NCI-H82 (cell line): ENCODE results near the gene CSF1.
"Not testable (repeated sequence)": the region's sequence is repeated elsewhere in the genome, so short reads cannot be mapped to it uniquely, and the experiment has no call there.

Experiments used
- DNase-seq: peaks from one replicate; lab custom pipeline; 2025; lab: John Stamatoyannopoulos, UW

CSF1 gene

GRCh38 chr1:109937738-109938137, 27.1 kb downstream of the CSF1 start:
- DNase-seq: no peak

DNA sequence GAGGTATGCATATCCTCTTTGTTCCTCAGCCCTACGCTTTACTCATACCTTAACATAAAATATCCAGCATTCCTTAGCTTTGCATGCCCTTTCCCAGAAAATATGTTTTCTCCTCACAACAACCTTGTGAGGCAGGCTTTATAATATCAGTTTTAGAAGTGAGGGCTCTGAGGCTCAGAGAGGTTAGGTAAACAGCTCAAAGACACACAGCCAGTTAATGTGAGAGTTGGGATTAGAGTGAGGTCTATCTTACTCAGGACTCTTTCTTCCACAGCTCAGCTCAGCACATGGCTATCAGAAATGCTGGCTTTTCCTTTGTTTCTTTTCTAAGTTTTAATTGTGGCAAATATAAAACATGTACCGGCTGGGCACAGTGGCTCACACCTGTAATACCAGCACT, 27.9 kb downstream of the CSF1 start:
- DNase-seq: no peak

DNA sequence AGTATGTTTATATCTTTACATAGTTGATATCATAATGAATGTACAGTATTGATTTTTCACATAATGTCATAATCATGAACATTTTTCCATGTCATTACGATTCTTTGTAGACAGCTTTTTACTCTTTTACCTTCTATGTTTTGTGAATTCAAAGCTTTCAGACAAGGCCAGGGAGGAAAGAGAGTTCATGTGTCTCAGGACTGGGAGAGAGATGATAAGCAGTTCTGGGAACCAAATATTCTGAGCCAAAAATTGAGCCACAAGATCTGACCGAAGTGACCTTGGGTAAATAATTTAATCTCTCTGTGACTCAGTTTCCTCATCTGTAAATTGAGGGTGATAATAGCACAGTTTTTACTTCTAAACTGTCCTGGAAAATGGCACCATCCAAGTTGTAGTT, 31.8 kb downstream of the CSF1 start:
- no peak for DNase-seq

DNA sequence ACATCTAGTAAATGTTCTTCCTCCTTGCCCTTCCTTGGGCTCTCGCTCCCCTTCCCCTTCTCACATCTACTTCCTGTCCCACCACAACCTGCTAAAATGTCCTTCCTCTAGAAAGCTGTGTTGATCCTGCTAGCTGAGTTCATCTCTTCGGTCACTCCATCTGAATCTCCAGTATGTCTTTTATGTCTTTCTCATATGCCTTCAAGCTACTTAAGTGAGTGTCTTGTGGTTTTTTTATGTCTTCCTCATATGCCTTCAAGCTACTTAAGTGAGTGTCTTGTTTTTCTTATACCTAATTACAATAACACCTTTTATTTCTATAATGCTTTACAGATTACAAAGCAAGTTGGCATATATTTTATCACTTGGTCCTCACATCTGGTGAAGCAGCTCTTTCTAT, 33.9 kb downstream of the CSF1 start:
- no peak for DNase-seq

- no peak for DNase-seq
Measured at GRCh38 chr1:109946511-109946910, 35.9 kb downstream of the CSF1 start.

DNA sequence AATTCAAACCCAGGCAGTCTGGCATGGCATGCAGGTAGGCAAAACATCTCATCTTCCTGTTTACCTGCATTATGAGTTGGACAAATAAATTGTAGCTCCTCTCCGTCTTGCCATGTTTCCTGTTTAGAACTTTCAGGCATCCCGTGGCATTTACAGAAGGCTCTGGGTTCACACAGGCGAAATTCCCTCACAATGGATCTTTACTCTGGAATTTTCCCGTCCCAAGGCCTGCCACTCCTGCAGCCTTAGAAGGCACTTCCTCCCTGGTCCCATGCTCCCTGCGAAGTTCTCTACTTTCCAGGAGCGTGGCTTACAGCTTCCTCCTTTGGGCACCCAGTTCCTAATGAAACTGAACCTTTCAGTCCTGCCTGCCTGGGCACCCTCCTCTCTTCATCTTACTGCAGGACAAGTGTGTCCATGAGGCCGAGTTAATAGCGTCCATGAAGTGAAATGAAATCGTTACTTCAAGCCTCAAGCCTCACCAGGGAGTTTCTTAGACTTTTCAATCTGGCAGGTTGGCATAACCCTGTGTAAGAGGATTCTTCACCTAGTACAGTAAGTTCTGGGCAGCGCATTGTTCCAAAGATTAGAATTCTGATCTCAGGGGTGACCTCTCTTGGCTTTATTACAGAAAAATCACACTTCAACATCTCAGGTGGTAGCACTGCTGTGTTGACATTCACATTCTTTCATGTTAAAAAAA, 37.1 kb downstream of the CSF1 start:
- no peak for DNase-seq

DNA sequence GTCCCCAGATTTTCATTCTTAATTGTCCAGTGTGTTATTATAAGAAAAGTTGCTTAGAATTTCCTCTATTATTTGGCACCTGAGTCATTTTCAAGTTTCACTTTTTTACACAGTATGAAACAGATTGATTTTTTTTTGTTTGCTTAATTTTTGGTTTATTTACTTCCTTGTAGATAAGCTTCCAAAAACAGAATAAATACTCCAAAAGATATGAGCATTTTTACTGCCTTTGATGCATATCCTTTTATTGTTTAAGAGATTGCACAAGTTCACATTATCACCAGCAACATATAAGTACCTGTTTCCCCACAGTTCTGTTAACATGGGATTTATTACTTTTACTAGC, 37.6 kb downstream of the CSF1 start:
- DNase-seq: no peak

GRCh38 chr1:109950038-109950437, 39.4 kb downstream of the CSF1 start:
- DNase-seq: no peak

GRCh38 chr1:109950509-109950908, 39.9 kb downstream of the CSF1 start:
- DNase-seq: no peak

- DNase-seq: not testable (repeated sequence)
Measured at GRCh38 chr1:109951501-109951900, 40.9 kb downstream of the CSF1 start.

DNA sequence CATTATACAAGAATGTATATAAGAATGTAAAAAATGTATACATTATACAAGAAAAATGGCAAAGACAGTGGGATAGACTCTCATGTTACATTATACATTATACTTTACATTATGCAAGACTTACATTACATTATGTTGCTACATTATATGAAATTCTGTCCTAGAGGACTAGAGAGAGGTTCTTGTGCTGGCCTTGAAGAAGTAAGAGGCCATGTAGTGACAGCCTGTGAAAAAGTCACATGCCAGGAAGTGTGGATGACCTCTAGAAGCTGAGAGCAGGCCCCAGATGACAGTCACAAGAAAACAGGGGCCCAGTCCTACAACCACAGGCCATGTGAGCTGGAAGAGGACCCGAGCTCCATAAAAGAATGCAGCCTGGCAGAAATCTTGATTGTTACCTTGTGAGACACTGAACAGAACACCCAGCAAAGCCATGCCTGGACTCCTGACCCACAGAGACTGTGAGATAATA, 43.4 kb downstream of the CSF1 start:
- no peak for DNase-seq

DNA sequence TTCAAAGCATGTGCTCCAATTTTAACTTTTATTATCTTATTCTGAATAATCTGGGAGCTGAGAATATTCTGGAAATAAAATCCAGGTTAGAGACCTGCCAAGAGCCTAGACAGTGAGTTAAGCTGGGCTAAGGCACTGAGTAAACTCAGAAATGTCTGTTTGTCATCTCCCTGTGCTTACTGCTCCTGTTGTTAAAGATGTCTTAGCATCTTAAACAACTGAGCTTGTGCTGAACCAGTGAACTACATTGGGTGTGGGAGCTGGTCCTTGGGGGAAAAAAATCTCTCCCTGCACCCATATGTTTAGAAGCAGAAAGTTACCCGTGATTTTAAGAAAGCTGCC, 49.0 kb downstream of the CSF1 start:
- no peak for DNase-seq

DNA sequence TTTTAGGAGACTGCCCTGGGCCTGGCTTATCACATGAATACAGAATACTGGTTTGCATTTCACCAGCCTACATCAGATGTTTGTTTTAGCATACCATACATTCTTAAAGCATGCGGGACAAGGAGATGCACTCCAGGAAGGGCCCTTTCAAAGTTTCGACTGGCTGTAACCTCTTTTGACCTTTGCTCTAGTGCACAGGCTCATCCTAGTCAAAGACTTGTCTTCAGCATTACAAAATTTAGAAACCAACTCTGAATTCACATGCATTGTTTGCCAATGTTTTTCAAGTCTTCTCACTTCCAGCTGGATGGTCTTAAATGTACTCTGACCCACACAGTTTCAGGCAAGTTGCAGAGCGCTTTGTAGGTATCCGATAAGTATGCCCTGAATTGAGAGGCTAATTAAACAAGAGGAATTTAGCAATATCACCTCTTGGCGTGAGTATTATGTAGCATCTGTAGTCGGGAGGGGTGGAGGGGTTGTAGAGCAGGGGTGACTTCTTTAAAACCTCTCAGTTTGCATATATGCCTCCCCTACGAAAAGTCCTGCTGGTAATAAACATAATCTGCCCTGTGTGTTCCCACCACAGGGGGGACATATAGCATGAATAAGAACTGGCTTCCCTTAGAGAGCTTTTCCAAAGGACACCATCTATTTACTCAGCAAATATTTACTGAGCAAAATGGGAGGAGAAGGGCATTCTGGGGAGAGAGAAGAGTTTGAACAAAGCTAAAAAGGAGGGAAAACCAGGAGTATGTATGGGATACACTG, 49.5 kb downstream of the CSF1 start:
- DNase-seq: no peak

GRCh38 chr1:109960745-109961094, 50.1 kb downstream of the CSF1 start:
- no peak for DNase-seq

DNA sequence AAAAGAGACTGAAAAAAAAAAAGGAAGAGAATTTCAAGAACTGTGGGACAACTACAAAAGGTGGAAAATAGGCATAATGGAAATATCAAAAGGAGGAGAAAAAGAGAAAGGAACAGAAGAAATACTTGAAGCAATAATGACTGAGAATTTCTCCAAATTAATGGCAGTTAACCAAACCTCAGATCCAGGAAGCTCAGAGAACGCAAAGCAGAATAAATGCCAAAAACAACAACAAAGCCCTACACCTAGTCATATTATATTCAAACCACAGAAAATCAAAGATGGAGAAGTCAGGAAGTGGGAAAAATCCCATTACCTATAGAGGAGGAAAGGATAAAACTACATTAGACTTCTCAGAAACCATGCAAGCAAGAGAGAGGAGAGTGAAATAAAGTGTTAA, 53.2 kb downstream of the CSF1 start:
- DNase-seq: no peak

DNA sequence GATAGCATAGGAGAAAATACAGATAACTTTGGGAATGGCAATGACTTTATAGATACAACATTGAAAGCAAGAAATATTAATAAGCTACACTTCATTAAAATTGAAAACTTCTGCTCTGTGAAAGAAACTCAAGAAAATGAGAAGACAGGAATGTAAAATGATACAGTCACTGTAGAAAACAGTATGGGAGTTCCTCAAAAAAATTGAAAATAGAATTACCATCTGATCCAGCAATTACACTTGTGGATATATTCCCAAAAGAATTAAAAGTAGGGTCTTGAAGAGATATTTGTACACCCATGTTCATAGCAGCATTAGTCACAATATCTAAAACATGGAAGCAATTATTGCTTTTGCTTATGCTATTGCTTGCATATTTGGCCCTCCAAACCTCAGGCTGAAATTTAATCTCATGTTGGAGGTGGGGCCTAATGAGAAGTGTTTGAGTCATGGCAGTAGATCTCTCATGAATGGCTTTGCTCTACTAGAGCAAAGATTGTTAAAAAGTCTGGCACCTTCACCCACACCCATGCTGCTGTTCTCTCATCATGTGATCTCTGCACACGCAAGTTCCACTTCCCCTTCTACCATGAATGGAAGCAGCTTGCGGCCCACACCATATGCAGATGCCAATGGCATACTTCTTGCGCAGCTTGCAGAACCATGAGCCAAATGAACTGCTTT, 58.6 kb downstream of the CSF1 start:
- DNase-seq: no peak

- no peak for DNase-seq
Measured at GRCh38 chr1:109969907-109970306, 59.3 kb downstream of the CSF1 start.

DNA sequence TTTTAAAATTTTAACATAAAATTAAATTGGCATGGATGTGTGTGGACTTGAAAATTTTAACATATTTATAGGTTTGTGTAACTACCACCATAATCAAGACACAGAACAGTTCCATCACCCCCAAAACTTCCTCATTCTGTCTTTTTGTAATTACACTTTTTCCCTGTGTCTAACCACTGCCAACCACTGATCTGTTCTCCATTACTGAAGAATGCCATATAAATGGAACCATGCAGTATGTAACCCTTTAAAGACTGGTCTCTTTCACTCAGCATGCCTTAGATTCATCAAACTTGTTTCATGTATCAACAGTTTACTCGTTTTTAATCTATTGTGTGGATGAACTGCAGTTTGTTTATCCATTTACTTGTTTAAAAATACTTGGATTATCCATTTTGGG, 60.9 kb downstream of the CSF1 start:
- DNase-seq: no peak

- no peak for DNase-seq
Measured at GRCh38 chr1:109974191-109974590, 63.5 kb downstream of the CSF1 start.

- no peak for DNase-seq
Measured at GRCh38 chr1:109975718-109976117, 65.1 kb downstream of the CSF1 start.

GRCh38 chr1:109976762-109977161, 66.1 kb downstream of the CSF1 start:
- no peak for DNase-seq

DNA sequence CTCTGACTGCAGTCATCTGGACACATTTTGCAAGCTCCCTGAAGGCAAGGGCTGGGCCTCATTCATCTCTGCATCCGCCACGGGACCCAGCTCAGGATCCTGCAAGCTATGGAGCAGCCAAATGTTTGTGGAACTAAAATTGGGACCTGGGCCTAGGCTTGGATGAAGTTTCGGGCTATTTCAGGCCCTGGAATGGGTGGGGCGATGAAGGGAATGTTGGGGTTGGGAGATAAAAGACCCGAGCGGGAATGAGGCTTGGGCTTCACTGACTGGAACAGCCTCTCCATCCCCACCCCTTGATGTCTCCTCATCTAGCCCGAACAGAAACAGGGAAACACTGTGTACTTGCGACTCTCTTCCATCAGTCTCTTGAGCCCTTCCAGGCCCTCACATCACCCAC, 66.6 kb downstream of the CSF1 start:
- DNase-seq: no peak

- no peak for DNase-seq
Measured at GRCh38 chr1:109977657-109978378, 67.2 kb downstream of the CSF1 start.
